Liver (tissue), 9 donors: ENCODE results near the gene FXYD4. TPM values are rescaled to one million over a fixed set of nuclear protein-coding genes. Genes with fewer than 3 reads are reported as not detected.

ENCODE experiments used
- DNase-seq: peaks from one replicate; pipeline ENCODE4 v3.0.0-alpha.2; 2017; ENCODE audit warnings: low spot score
- H3K27ac ChIP-seq, 2 donors: one replicate each; pipeline ENCODE4 v1.7.0; 2013; ENCODE audit warnings: inconsistent platforms in 2 of 2, low read length in 2 of 2, control low read depth in 1 of 2, low read depth in 1 of 2, mild to moderate bottlenecking in 1 of 2
- H3K27me3 ChIP-seq, 4 donors: one replicate each; pipeline versions ENCODE4 v1.6.1 to v1.7.0; 2013; ENCODE audit warnings: low read length in 3 of 4, inconsistent platforms in 1 of 4, mild to moderate bottlenecking in 1 of 4, moderate library complexity in 1 of 4; ENCODE audit not compliant: control insufficient read depth in 4 of 4, insufficient read depth in 4 of 4
- H3K36me3 ChIP-seq, 4 donors: one replicate each; pipeline versions ENCODE4 v1.6.1 to v1.7.0; 2013; ENCODE audit warnings: low read length in 3 of 4, mild to moderate bottlenecking in 3 of 4, low read depth in 1 of 4, moderate library complexity in 1 of 4; ENCODE audit not compliant: control insufficient read depth in 4 of 4, insufficient read depth in 3 of 4
- H3K4me1 ChIP-seq, 4 donors: one replicate each; pipeline versions ENCODE4 v1.6.1 to v1.7.0; 2013; ENCODE audit warnings: low read length in 3 of 4, mild to moderate bottlenecking in 3 of 4, moderate library complexity in 1 of 4; ENCODE audit not compliant: control insufficient read depth in 4 of 4, insufficient read depth in 4 of 4
- H3K4me3 ChIP-seq, 3 donors: one replicate each; pipeline versions ENCODE4 v1.6.1 to v1.7.0; 2013; ENCODE audit warnings: low read length in 3 of 3, control low read depth in 1 of 3, low read depth in 1 of 3, mild to moderate bottlenecking in 1 of 3
- H3K9ac ChIP-seq, 2 donors: one replicate each; pipeline ENCODE4 v1.7.0; 2013; ENCODE audit warnings: low read length in 2 of 2, mild to moderate bottlenecking in 2 of 2, moderate library complexity in 2 of 2, control low read depth in 1 of 2, low read depth in 1 of 2
- H3K9me3 ChIP-seq, 4 donors: one replicate each; pipeline versions ENCODE4 v1.6.1 to v1.7.0; 2013; ENCODE audit warnings: low read length in 3 of 4; ENCODE audit not compliant: control insufficient read depth in 4 of 4
- EGR1 ChIP-seq, 2 donors: IDR thresholded peaks; 2 replicates each; pipeline ENCODE4 v1.6.1; 2016 to 2018; ENCODE audit warnings: antibody characterized with exemption in 2 of 2, low read depth in 2 of 2
- FOXA1 ChIP-seq: IDR thresholded peaks from 2 replicates; pipeline ENCODE4 v1.6.1; 2016; ENCODE audit warnings: antibody characterized with exemption
- FOXA2 ChIP-seq: IDR thresholded peaks from 2 replicates; pipeline ENCODE4 v1.6.1; 2016; ENCODE audit warnings: antibody characterized with exemption
- HNF4A ChIP-seq, 2 donors: conservative IDR thresholded peaks; 2 replicates each; pipeline ENCODE4 v1.6.1; 2016; ENCODE audit warnings: antibody characterized with exemption in 2 of 2, mild to moderate bottlenecking in 2 of 2
- HNF4G ChIP-seq: IDR thresholded peaks from 2 replicates; pipeline ENCODE4 v1.6.1; 2016; ENCODE audit warnings: antibody characterized with exemption
- JUND ChIP-seq, 2 donors: IDR thresholded peaks; 2 replicates each; pipeline ENCODE4 v1.6.1; 2016; ENCODE audit warnings: antibody characterized with exemption in 2 of 2
- NR2F2 ChIP-seq: IDR thresholded peaks from 2 replicates; pipeline ENCODE4 v1.6.1; 2016; ENCODE audit warnings: antibody characterized with exemption
- RXRA ChIP-seq, 2 donors: IDR thresholded peaks; 2 replicates each; pipeline ENCODE4 v1.6.1; 2017 to 2018; ENCODE audit warnings: antibody characterized with exemption in 2 of 2, mild to moderate bottlenecking in 1 of 2
- SP1 ChIP-seq: IDR thresholded peaks from 2 replicates; pipeline ENCODE4 v1.6.1; 2018; ENCODE audit warnings: antibody characterized with exemption, mild to moderate bottlenecking
- TAF1 ChIP-seq: conservative IDR thresholded peaks from 2 replicates; pipeline ENCODE4 v1.6.1; 2016; ENCODE audit warnings: antibody characterized with exemption, mild to moderate bottlenecking
- YY1 ChIP-seq: IDR thresholded peaks from 2 replicates; pipeline ENCODE4 v1.6.1; 2016; ENCODE audit warnings: antibody characterized with exemption, mild to moderate bottlenecking
- WGBS: extraction: QIAGEN DNeasy Blood & Tissue Kit; methylation state at CpG from one replicate; pipeline ENCODE4 v1.1.7; 2013; 5-methylcytosine and 5-hydroxymethylcytosine counted together
- polyA plus RNA-seq, 2 donors: library from polyadenylated mRNA; stranded (reverse) in 1 of 2; unstranded in 1 of 2; fragments of 200-250 nt in 1 of 2; fragments of >200 nt in 1 of 2; fragmentation: Nextera tagmentation in 1 of 2; extraction: Ambion mirVana in 1 of 2; gene quantifications; one replicate each; pipeline versions ENCODE4 v1.2.1 to v1.2.3, GENCODE V29; 2013 to 2015
- total RNA-seq, 2 donors: library from RNA; depleted of rRNA; stranded (reverse); fragments of >200 nt; gene quantifications; one replicate each; pipeline ENCODE4 v1.2.3, GENCODE V29; 2014
- TF ChIP-seq, protein P1 (sequence below): IDR thresholded peaks from 2 replicates; pipeline ENCODE4 v1.6.1; 2016; ENCODE audit warnings: antibody characterized with exemption
- TF ChIP-seq, protein P2 (sequence below): fragments of 150-350 bp; IDR thresholded peaks from 2 replicates; pipeline ENCODE4 v1.5.1; 2017; ENCODE audit warnings: improper control_type of control experiment, low read depth, low read length; ENCODE audit not compliant: missing input control
- TF ChIP-seq, protein P3 (sequence below): IDR thresholded peaks from 2 replicates; pipeline ENCODE4 v1.6.1; 2016; ENCODE audit warnings: antibody characterized with exemption
- TF ChIP-seq, protein P4 (sequence below): IDR thresholded peaks from 2 replicates; pipeline ENCODE4 v1.6.1; 2016; ENCODE audit warnings: antibody characterized with exemption
- donor health status: healthy.
- donor health status: healthy.
- donor health status: healthy.
- donor health status: healthy.
- donor health status: healthy.

Gene FXYD4
- total and polyA plus RNA-seq, 4 donors, result not detected

DNA sequence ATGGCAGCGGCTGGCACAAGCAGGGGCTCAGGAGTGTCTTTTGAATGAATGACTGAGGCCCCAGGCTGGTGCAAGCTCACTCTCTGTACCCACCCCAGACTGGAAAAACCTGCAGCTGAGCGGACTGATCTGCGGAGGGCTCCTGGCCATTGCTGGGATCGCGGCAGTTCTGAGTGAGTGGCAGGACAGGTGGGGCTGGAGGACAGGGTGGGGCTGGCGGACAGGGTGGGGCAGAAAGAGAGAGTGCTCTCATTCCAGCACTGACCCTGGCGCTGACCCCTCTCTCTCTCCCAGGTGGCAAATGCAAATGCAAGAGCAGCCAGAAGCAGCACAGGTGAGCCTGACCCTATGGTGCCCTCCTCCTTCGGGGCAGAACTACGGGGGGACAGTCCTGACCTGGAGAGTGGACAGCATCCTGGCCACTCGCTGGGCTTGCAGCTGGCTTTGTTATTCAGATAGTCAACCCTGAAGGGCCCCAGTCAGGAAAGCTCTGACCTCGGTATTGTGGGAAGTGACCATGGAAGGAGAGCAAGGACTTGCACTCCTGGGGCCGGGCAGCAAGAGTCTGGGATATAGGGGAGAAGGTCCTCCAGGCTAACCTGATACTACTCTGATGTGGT, 4.1 kb downstream of the FXYD4 start:
- DNase-seq, result no peak

DNA sequence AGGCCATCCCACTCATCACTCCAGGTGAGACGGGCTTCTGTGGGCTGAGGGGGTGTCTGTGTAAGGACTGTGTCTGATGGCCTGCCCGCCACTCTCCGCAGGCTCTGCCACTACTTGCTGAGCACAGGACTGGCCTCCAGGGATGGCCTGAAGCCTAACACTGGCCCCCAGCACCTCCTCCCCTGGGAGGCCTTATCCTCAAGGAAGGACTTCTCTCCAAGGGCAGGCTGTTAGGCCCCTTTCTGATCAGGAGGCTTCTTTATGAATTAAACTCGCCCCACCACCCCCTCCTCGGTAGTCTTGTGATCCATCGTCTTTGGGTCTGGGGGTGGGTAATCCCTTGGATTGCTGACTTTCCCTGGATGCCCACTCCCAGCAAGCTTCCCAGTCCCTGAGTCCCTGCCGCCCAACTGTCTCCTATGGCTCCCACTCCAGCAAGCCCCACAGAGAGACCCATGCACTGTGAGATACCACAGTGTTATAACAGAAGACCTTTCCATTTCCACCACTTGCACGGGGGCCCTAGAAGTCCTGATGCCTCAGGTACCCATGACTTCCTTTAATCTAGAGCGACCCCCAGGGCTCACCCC, 4.7 kb downstream of the FXYD4 start:
- no peak for DNase-seq
- WGBS, result 92% methylated on average over 9 of the region's 9 CpGs

More for the DNA sequence above, 4.1 kb downstream of the FXYD4 start:
- no peak overlapping the region for H3K4me3 ChIP-seq
- H3K9ac ChIP-seq, result no peak overlapping the region
- no peaks in the 10 kb centered on the region for H3K9me3 ChIP-seq
- 76% methylated on average over 12 of the region's 12 CpGs for WGBS
- H3K27ac ChIP-seq, result no peak overlapping the region
- H3K36me3 ChIP-seq, result no peaks in the 10 kb centered on the region
- H3K27me3 ChIP-seq, result no peaks in the 10 kb centered on the region
- TF ChIP-seq, protein P1, sequence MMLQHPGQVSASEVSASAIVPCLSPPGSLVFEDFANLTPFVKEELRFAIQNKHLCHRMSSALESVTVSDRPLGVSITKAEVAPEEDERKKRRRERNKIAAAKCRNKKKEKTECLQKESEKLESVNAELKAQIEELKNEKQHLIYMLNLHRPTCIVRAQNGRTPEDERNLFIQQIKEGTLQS, result no peak
- no peak for TF ChIP-seq TAF1
- no peak for TF ChIP-seq FOXA2
- no peak for TF ChIP-seq EGR1 (IDR thresholded peaks at IDR 0.05; ENCODE audit: low read depth in 2 of 2)
- TF ChIP-seq NR2F2, result no peak
- TF ChIP-seq JUND (IDR thresholded peaks at IDR 0.05), result no peak
- TF ChIP-seq, protein P2, sequence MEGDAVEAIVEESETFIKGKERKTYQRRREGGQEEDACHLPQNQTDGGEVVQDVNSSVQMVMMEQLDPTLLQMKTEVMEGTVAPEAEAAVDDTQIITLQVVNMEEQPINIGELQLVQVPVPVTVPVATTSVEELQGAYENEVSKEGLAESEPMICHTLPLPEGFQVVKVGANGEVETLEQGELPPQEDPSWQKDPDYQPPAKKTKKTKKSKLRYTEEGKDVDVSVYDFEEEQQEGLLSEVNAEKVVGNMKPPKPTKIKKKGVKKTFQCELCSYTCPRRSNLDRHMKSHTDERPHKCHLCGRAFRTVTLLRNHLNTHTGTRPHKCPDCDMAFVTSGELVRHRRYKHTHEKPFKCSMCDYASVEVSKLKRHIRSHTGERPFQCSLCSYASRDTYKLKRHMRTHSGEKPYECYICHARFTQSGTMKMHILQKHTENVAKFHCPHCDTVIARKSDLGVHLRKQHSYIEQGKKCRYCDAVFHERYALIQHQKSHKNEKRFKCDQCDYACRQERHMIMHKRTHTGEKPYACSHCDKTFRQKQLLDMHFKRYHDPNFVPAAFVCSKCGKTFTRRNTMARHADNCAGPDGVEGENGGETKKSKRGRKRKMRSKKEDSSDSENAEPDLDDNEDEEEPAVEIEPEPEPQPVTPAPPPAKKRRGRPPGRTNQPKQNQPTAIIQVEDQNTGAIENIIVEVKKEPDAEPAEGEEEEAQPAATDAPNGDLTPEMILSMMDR, result no peak
- no peak for TF ChIP-seq FOXA1
- TF ChIP-seq HNF4G, result no peak
- TF ChIP-seq YY1, result no peak
- no peaks in the 10 kb centered on the region for H3K4me1 ChIP-seq

DNA sequence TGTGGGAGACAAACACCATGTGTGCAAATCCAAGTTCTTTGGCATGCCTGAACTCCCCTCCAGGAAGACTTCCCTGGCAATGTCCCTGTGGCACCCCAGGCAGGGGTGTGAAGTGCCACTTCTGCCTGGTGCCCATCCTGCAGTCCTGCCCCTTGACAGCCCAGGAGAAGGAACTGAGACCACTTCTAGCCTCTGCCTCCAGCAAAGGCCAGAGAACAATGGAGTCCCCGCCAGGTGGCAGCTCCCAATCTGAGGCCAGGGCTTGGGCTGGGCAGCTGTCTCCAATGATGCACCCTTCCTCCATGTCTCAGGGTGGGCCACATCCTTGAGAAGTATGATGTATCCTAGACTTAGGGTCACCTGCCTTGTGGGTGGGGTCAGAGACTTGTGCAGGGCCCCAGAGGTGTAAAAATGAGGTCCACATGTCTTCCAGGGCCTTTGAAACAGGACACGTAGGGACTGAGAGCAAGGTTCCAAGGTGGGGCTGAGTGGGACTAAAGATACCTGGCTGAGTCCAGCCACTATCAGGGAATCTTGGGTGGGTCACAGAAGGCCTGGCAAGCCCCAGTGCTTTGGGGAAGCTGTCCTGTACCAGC, 5.5 kb downstream of the FXYD4 start:
- Histone ChIP-seq H3K36me3 (no peaks in the 10 kb centered on the region), H3K9me3 (no peaks in the 10 kb centered on the region), H3K27ac (no peak overlapping the region), H3K27me3 (no peaks in the 10 kb centered on the region), H3K4me3 (no peak overlapping the region), H3K9ac (no peak overlapping the region), H3K4me1 (no peaks in the 10 kb centered on the region)
- DNase-seq, result no peak
- TF ChIP-seq, protein P1, result no peak
- TF ChIP-seq, protein P3, sequence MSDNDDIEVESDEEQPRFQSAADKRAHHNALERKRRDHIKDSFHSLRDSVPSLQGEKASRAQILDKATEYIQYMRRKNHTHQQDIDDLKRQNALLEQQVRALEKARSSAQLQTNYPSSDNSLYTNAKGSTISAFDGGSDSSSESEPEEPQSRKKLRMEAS, result no peak
- TF ChIP-seq NR2F2 (no peak), YY1 (no peak), SP1 (no peak), TAF1 (no peak), RXRA (IDR thresholded peaks at IDR 0.05) (no peak), JUND (IDR thresholded peaks at IDR 0.05) (no peak)
- TF ChIP-seq, protein P4, sequence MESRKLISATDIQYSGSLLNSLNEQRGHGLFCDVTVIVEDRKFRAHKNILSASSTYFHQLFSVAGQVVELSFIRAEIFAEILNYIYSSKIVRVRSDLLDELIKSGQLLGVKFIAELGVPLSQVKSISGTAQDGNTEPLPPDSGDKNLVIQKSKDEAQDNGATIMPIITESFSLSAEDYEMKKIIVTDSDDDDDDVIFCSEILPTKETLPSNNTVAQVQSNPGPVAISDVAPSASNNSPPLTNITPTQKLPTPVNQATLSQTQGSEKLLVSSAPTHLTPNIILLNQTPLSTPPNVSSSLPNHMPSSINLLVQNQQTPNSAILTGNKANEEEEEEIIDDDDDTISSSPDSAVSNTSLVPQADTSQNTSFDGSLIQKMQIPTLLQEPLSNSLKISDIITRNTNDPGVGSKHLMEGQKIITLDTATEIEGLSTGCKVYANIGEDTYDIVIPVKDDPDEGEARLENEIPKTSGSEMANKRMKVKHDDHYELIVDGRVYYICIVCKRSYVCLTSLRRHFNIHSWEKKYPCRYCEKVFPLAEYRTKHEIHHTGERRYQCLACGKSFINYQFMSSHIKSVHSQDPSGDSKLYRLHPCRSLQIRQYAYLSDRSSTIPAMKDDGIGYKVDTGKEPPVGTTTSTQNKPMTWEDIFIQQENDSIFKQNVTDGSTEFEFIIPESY, result no peak
- 95% methylated on average over 2 of the region's 2 CpGs for WGBS

More for the DNA sequence above, 4.7 kb downstream of the FXYD4 start:
- Histone ChIP-seq H3K4me3 (no peak overlapping the region), H3K9me3 (no peaks in the 10 kb centered on the region), H3K36me3 (no peaks in the 10 kb centered on the region), H3K27ac (no peak overlapping the region), H3K27me3 (no peaks in the 10 kb centered on the region), H3K4me1 (no peaks in the 10 kb centered on the region), H3K9ac (no peak overlapping the region)
- TF ChIP-seq FOXA1 (no peak), HNF4A (conservative IDR thresholded peaks at IDR 0.05) (no peak), RXRA (IDR thresholded peaks at IDR 0.05) (no peak), NR2F2 (no peak)
- TF ChIP-seq, protein P3, result no peak
- TF ChIP-seq, protein P1, result no peak
